Neural cell (in vitro differentiated cells): Measurements from ENCODE around the gene ARSA. TPM values are rescaled to one million over a fixed set of nuclear protein-coding genes. Genes with fewer than 3 reads are reported as not detected.
A peak's percentile ranks its signal among the peaks of the same experiment; 100 is the strongest.
"Not testable (repeated sequence)": the region's sequence is repeated elsewhere in the genome, so short reads cannot be mapped to it uniquely, and the experiment has no call there.

Experiments used
- H2AFZ ChIP-seq: fragments of 200-600, 300-800 bp; sonication (generic), shearing (Covaris generic); 2 replicates; pipeline ENCODE4 v1.6.0; 2014; ENCODE audit warnings: low read depth, mild to moderate bottlenecking, antibody characterized with exemption, low read length, moderate library complexity
- H3F3A ChIP-seq: fragments of 200-600 bp; shearing (Covaris generic); 2 replicates; pipeline ENCODE4 v1.6.1; 2016; ENCODE audit warnings: mild to moderate bottlenecking, moderate library complexity, mixed read lengths, antibody characterized with exemption, low read length; ENCODE audit not compliant: insufficient read depth, poor library complexity, severe bottlenecking
- H3K27ac ChIP-seq: fragments of 200-600, 300-800 bp; sonication (generic), shearing (Covaris generic); 2 replicates; pipeline ENCODE4 v1.5.1; 2014; ENCODE audit warnings: mild to moderate bottlenecking, low read length, moderate library complexity
- H3K27me3 ChIP-seq: fragments of 300-800, 200-600 bp; sonication (generic), shearing (Covaris generic); 2 replicates; pipeline ENCODE4 v1.6.0; 2014; ENCODE audit warnings: mild to moderate bottlenecking, low read depth, low read length, moderate library complexity; ENCODE audit not compliant: insufficient read depth
- H3K36me3 ChIP-seq: fragments of 300-800, 200-600 bp; sonication (generic), shearing (Covaris generic); 2 replicates; pipeline ENCODE4 v1.5.1; 2014; ENCODE audit warnings: mild to moderate bottlenecking, antibody characterized with exemption, low read length, moderate library complexity; ENCODE audit not compliant: insufficient read depth
- H3K4me2 ChIP-seq: fragments of 300-800, 200-600 bp; sonication (generic), shearing (Covaris generic); 2 replicates; pipeline ENCODE4 v1.6.0; 2014; ENCODE audit warnings: mild to moderate bottlenecking, low read length
- H3K4me3 ChIP-seq: fragments of 300-800, 200-600 bp; sonication (generic), shearing (Covaris generic); 2 replicates; pipeline ENCODE4 v1.5.1; 2014; ENCODE audit warnings: mild to moderate bottlenecking, low read length, moderate library complexity
- H3K79me2 ChIP-seq: fragments of 200-600 bp; shearing (Covaris generic); replicated peaks from 2 replicates; pipeline ENCODE4 v1.6.0; 2014; ENCODE audit warnings: mild to moderate bottlenecking, low read length, moderate library complexity; ENCODE audit not compliant: insufficient read depth
- H3K9ac ChIP-seq: fragments of 300-800, 200-600 bp; sonication (generic), shearing (Covaris generic); 2 replicates; pipeline ENCODE4 v1.6.1; 2016; ENCODE audit warnings: mild to moderate bottlenecking, low read length, mixed read lengths
- H3K9me2 ChIP-seq: fragments of 200-600 bp; shearing (Covaris generic); 2 replicates; pipeline ENCODE4 v1.6.1; 2016; ENCODE audit warnings: mild to moderate bottlenecking, low read length, mixed read lengths; ENCODE audit not compliant: insufficient read depth
- H3K9me3 ChIP-seq: fragments of 200-600, 300-800 bp; sonication (generic), shearing (Covaris generic); 2 replicates; pipeline ENCODE4 v1.6.1; 2016; ENCODE audit warnings: mild to moderate bottlenecking, mixed run types, low read length, moderate library complexity, mixed read lengths
- H4K20me1 ChIP-seq: fragments of 200-600 bp; shearing (Covaris generic); 2 replicates; pipeline ENCODE4 v1.6.1; 2016; ENCODE audit warnings: mild to moderate bottlenecking, mixed run types; ENCODE audit not compliant: insufficient read depth
- CTCF ChIP-seq: fragments of 450-650 bp; IDR thresholded peaks from 2 replicates; pipeline ENCODE4 v1.5.1; 2014; ENCODE audit warnings: antibody characterized with exemption, mild to moderate bottlenecking, moderate library complexity; ENCODE audit not compliant: poor library complexity, severe bottlenecking
- EP300 ChIP-seq: fragments of 450-650 bp; conservative IDR thresholded peaks from 2 replicates; pipeline ENCODE4 v1.6.1; 2014; ENCODE audit warnings: antibody characterized with exemption, mild to moderate bottlenecking, moderate library complexity; ENCODE audit not compliant: poor library complexity, severe bottlenecking
- POLR2AphosphoS5 ChIP-seq: IDR thresholded peaks from 2 replicates; pipeline ENCODE4 v1.6.1; 2012
- REST ChIP-seq: IDR thresholded peaks from 2 replicates; pipeline ENCODE4 v1.6.1; 2012; ENCODE audit warnings: borderline replicate concordance
- SMC3 ChIP-seq: fragments of 450-650 bp; conservative IDR thresholded peaks from 2 replicates; pipeline ENCODE4 v1.6.1; 2014; ENCODE audit warnings: antibody characterized with exemption, mild to moderate bottlenecking, moderate library complexity; ENCODE audit not compliant: poor library complexity
- polyA plus RNA-seq: library from polyadenylated mRNA; depleted of rRNA; stranded (reverse); fragments of >200 nt; gene quantifications from 2 replicates; pipeline ENCODE4 v1.2.3, GENCODE V29; 2014

ARSA gene
- polyA plus RNA-seq, 1 donor from 2014 or later, result 32.5 TPM

- Histone ChIP-seq H4K20me1 (no peaks in the 10 kb centered on the region), H2AFZ (no peak overlapping the region), H3K27me3 (no peaks in the 10 kb centered on the region), H3K4me2 (no peak overlapping the region), H3K36me3 (no peaks in the 10 kb centered on the region), H3K4me3 (no peak overlapping the region), H3K9ac (no peak overlapping the region), H3K9me2 (no peaks in the 10 kb centered on the region), H3F3A (no peaks in the 10 kb centered on the region), H3K79me2 (no peaks in the 10 kb centered on the region), H3K9me3 (peaks cover 5% of the 10 kb centered on the region), H3K27ac (no peak overlapping the region)
- TF ChIP-seq POLR2AphosphoS5 (no peak), EP300 (no peak)
Observed at GRCh38 chr22:50653256-50653655, 25.3 kb upstream of the ARSA start.

DNA sequence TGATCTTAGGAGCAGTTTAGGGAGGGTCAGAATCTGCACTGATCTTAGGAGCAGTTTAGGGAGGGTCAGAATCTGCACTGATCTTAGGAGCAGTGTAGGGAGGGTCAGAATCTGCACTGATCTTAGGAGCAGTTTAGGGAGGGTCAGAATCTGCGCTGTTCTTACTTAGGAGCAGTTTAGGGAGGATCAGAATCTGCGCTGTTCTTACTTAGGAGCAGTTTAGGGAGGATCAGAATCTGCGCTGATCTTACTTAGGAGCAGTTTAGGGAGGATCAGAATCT lies 15.8 kb upstream of the ARSA start:
- H3K9ac ChIP-seq, H3K9me2 ChIP-seq, H2AFZ ChIP-seq, H3K9me3 ChIP-seq, H3K27ac ChIP-seq, H3F3A ChIP-seq, H3K4me3 ChIP-seq, H3K4me2 ChIP-seq, H4K20me1 ChIP-seq, H3K36me3 ChIP-seq, H3K27me3 ChIP-seq, H3K79me2 ChIP-seq: not testable (repeated sequence)

DNA sequence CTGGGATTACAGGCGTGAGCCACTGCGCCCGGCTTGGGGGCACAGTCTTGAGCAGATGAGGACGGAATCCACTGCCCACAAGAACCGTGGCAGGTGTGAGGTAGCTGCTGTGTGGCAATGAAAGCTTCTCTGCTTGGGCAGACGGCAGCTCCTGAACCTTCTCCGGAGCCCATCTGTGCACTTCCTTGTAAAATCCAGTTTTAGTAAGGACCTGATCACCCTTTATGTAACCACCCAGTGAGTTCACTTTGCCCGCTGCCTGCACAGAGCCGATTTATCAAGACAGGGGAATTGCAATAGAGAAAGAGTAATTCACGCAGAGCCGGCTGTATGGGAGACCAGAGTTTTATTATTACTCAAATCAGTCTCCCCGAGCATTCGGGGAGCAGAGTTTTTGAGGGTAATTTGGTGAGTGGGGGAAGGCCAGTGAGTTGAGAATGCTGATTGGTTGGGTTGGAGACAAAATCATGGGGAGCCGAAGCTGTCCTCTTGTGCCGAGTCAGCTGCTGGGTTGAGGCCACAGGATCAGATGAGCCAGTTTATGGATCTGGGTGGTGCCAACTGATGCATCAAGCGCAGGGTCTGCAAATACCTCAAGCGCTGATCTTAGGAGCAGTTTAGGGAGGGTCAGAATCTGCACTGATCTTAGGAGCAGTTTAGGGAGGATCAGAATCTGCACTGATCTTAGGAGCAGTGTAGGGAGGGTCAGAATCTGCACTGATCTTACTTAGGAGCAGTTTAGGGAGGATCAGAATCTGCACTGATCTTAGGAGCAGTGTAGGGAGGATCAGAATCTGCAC lies 15.3 kb upstream of the ARSA start:
- H3K9me2 ChIP-seq, H3K9ac ChIP-seq, H3K27me3 ChIP-seq, H3K4me2 ChIP-seq, H3F3A ChIP-seq, H3K9me3 ChIP-seq, H3K4me3 ChIP-seq, H3K79me2 ChIP-seq, H3K27ac ChIP-seq, H4K20me1 ChIP-seq, H2AFZ ChIP-seq, H3K36me3 ChIP-seq: not testable (repeated sequence)

DNA sequence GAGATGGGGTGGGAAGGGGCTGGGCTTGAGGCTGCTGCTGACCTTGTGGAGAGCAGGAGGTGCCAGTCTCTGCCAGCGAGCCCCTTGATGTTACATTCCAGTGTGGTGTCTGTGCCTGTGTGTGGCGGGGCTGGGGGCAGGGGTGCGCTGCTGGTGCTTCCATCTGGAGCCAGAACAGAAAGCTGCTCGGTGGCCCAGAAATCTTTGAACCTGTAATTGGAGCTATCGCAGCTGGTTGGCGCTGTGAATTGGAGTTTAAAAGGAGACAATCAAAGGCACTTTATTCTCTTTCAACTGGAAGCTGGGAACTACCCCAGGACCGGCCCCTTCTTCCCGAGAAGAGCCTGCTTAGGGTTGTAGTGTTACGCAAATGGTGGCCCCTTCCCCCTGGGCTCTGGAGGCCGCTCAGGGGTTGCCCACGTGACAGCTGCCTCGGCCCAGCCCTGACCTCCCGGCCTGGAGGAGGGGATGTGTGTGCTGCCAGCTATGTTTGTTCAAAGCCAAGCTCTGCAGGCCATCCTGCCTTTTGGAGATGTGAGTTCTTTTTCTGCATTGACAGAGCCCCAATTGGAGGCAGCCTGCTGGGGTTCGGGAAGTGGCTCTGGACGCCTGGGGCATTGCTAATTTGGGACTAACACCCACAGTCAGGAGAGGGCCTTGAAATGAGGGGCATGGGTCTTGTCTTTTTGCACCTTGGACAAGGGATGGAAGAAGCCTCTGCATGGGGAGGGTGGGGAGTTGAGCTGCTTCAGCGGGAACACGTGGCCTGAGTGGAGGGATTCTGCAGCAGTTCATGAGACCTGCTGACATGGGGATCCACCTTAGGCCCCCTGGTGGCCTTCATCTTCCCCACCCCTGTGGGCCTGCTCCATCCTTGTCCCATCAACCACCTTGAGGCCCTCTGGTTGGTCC lies 14.0 kb upstream of the ARSA start:
- Histone ChIP-seq H3K27me3 (no peaks in the 10 kb centered on the region), H3K36me3 (no peaks in the 10 kb centered on the region), H3K27ac (no peak overlapping the region), H3K9me3 (no peaks in the 10 kb centered on the region), H3F3A (no peaks in the 10 kb centered on the region), H3K4me2 (no peak overlapping the region), H2AFZ (no peak overlapping the region), H3K79me2 (no peaks in the 10 kb centered on the region), H3K4me3 (no peak overlapping the region), H4K20me1 (no peaks in the 10 kb centered on the region), H3K9me2 (no peaks in the 10 kb centered on the region), H3K9ac (no peak overlapping the region)
- TF ChIP-seq SMC3 (no peak), CTCF (peak; percentile 53), REST (no peak)
